GM19324 (cell line): ENCODE measurements around the gene MMP17.
"Not testable (repeated sequence)": the region's sequence is repeated elsewhere in the genome, so short reads cannot be mapped to it uniquely, and the experiment has no call there.

ENCODE experiments used
- ATAC-seq: cut with Tn5 transposase; IDR thresholded peaks from one replicate; pipeline ENCODE4 v1.9.1; 2021; ENCODE audit warnings: mild to moderate bottlenecking, moderate library complexity; ENCODE audit not compliant: unreplicated experiment, low FRiP score

The MMP17 gene

GRCh38 chr12:131862994-131863710, 35.0 kb downstream of the MMP17 start:
- no peak for ATAC-seq

DNA sequence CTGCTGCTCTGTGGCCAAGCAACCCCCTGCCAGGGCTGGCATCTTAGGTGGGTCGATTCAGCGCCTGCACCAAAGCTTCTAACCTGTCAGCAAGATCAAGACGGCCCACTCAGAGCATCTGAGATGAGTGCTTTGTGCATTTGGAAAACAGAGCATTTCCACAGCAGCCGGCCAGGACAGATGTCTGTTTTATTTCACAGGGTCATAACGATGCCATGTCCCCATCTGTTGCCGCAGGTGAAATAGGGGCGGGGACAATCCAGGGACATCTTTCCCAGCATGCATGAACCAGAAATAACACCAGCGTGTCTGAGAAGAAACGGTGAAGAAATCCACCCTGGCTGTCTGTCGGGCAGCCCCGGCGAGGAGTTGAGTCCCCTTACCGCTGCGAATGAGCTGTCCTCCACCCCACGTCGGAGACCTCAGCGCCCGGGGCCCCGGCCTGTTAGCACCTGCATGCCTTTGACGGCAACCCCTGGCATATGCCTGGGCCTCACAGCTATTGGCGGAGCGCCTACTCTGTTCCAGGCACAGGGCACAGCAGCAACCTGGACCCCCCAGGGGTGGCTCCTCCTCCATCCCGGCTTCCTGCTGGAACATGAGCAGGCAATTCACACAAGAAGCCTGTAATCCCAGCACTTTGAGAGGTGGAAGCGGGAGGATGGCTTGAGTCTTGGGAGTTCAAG, 35.7 kb downstream of the MMP17 start:
- ATAC-seq = no peak

DNA sequence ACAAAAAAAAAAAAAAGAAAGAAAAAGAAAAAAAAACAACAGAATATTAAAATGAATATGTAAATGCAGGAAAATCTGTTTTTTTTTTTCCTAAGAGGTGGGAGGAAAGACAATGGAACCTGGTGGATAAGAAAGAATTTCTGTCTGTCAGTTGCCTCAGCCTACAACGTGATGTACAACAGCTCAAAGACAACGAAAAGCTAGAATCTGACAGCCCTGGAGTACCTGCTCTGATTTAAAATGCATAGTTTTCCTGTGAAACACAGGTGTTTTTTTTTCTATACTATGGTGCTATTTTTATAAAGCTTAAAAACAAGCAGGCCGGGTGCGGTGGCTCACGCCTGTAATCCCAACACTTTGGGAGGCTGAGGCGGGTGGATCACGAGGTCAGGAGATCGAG, 36.3 kb downstream of the MMP17 start:
- ATAC-seq = no peak

GRCh38 chr12:131865180-131865875, 37.1 kb downstream of the MMP17 start:
- no peak for ATAC-seq

DNA sequence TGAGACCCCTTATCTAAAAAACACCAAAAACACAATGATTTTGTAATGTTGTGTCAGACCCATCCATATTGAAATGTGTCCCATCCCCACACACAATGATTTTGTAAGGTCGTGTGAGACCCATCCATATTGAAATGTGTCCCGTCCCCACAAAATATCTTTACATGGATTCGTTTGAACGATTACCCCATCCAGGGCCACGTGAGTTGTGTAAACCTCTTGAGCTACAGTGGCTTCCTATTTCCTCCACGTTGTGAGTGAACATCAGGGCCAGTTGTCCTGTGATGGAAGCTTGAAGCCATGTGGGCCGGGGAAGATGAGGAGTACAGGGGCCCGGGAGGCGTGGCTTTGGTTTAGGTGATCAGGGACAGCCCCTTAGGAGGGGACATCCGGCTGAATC, 39.3 kb downstream of the MMP17 start:
- no peak for ATAC-seq

DNA sequence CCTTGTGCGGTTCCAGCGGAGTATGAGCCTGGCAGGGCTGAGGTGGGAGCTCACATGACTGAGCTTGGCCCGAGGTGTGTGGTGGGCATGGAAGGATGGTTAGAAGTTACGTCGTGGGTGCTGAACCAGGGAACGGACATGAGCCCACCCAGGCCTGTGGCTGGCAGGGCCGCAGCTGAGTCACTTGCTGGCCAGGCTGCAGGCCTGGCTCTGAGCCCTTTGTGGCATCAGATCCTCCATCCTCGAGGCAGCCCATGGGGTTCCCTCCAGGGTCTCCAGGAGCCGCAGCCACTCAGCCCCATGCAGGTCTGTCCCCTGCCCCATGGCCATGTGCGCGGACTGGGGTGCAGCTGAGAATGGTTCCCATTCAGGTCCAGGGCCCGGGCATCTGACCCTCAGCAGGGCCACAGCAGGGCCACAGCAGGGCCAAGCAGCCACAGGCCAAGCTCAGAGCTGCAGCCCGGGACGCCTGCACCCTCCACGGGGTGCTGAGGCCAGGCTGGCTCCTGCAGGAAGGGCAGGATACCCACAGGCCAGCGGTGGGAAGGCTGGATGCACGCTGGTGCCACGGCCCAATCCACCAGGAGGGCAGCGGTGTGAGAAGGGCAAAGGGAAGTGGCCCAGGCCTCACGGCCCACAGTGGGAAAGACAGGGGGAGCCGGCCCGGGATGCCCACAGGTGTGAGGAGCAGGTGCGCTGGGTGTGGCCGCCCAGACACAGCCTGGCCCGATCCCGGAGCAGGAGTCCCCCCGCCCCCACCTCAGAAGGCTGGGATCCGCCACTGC, 39.9 kb downstream of the MMP17 start:
- no peak for ATAC-seq

DNA sequence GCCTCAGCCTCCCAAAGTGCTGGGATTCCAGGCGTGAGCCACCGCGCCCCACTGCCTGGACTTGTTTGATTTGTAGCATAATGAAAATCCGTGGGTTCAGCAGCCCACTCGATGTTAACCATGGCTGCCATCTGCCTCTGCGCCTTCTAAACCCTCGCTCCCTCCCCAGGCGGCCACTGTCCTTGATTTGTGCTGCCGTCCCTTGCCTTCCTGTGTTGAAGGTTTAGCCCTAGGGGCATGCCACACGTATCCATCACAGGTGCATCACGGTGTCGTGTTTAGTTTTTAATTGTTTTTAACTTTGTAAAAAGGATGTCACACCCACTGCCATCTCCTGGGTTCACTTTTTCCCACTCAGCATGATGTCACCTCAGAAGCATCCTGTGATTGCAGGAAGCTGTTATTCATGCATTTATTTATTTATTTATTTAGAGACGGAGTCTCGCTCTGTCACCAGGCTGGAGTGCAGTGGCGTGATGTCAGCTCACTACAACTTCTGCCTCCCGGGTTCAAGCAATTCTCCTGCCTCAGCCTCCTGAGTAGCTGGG, 41.8 kb downstream of the MMP17 start:
- no peak for ATAC-seq

- ATAC-seq = no peak
These were observed 43.5 kb downstream of the MMP17 start for GRCh38 chr12:131871677-131872076.

DNA sequence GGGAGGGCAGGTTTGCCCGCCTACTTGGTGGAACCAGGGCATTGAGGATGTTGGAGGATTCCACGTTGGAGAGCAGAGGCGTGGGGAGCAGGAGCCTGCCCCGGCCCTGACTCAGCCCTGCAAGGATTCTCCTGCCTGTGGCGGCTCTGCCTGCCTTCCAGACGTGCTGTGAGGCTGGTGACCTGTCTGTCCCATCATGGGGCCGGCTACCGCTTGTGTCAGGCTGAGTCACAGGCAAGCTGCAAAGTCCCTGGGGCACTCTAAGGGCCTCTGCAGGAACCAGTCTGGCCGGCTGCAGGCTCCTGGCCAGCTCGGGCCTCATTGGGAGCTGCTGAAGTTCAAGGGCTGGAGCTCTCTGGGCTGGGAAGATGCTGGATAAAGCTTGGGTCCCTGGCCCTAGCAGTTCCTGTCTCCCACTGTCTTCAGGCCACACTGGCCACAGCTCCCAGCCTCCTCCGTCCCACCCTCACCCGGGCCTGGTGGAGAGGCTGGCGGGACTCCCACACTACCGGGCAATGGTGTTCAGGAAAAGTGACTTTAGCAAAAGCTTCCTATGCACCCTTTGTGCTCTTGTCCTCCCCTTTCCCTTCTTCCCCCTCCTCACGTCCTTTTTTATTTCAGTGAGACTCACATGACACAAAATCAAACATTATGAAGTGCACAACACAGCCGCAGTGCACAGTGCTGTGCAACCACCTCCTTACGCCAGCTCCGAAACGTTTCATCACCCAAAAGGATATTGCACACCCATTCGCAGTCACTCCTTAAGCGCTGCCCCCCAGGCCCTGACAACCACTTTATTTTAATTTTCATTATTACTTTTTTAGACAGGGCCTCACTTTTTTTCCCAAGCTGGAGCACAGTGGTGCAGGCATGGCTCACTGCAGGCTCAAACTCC, 44.2 kb downstream of the MMP17 start:
- no peak for ATAC-seq

DNA sequence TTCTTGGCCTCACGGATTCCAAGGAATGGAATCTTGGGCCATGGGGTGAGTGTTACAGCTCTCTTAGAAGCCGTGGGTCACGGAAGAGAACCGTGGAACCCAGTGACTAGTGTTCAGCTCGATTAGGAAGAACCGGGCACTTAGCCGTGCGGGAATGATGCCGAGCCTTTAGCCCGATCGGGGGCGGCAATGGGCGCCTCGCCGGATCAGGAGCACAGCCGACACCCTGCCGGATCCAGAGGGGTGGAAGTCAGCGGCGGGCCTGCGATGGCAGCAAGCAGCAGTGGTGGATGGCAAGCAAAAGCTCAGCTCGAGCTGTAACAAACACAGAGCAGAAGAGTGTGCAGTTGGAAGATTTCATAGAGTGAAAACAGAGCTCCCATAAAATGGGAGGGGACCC, 45.1 kb downstream of the MMP17 start:
- no peak for ATAC-seq

- ATAC-seq = not testable (repeated sequence)
These were observed 46.8 kb downstream of the MMP17 start for GRCh38 chr12:131874972-131875371.

- ATAC-seq = not testable (repeated sequence)
These were observed 49.0 kb downstream of the MMP17 start for GRCh38 chr12:131877216-131877615.

GRCh38 chr12:131878436-131878835, 50.2 kb downstream of the MMP17 start:
- not testable (repeated sequence) for ATAC-seq

- no peak for ATAC-seq
These were observed 54.8 kb downstream of the MMP17 start for GRCh38 chr12:131882804-131883520.

- no peak for ATAC-seq
These were observed 55.3 kb downstream of the MMP17 start for GRCh38 chr12:131883521-131883900.

DNA sequence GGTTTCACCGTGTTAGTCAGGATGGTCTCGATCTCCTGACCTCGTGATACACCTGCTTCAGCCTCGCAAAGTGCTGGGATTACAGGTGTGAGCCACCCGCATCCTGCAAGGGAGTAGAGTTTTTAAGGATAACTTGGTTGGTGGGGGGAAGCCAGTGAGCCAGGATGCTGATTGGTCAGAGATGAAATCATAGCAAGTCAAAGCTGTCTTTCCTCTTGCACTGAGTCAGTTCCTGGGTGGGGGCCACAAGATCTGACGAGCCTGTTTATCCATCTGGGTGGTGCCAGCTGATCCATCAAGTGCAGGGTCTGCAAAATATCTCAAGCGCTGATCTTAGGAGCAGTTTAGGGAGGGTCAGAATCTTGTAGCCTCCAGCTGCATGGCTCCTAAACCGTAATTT, 56.9 kb downstream of the MMP17 start:
- not testable (repeated sequence) for ATAC-seq

DNA sequence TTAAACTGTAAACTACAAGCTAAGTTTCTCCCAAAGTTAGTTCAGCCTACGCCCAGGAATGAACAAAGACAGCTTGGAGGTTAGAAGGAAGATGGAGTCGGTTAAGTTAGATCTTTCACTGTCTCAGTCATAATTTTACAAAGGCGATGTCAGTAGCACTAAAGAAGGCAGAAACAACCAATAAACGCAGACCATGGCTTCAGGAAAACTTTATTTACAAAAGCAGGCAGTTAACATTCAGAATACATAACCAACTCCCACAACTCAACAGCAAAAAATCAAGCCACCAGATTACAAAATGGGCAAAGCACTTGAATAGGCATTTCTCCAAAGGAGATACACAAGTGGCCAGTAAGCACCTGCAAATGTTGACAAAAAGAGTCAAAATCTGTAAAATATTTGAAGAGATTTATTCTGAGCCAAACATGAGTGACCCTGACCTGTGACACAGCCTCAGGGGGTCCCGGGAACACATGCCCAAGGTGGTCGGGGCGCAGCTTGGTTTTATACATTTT, 57.4 kb downstream of the MMP17 start:
- ATAC-seq = no peak

GRCh38 chr12:131891722-131892121, 63.5 kb downstream of the MMP17 start:
- ATAC-seq = not testable (repeated sequence)
